Breast epithelium (tissue), 4 donors: Measurements from ENCODE around the gene FBN1. TPM values are rescaled to one million over a fixed set of nuclear protein-coding genes. Genes with fewer than 3 reads are reported as not detected.
A peak's percentile ranks its signal among the peaks of the same experiment; 100 is the strongest.

Experiments used
- DNase-seq, 2 donors: peaks; one replicate each; pipeline ENCODE4 v3.0.0-alpha.2; 2019; ENCODE audit warnings: low spot score in 2 of 2
- H3K27ac ChIP-seq, 2 donors: fragments of 200-600 bp; sonication (generic) in 1 of 2; one replicate each; pipeline ENCODE4 v1.5.1; 2016 to 2019; ENCODE audit warnings: mild to moderate bottlenecking in 1 of 2
- H3K27me3 ChIP-seq, 2 donors: fragments of 200-600 bp; sonication (generic) in 1 of 2; one replicate each; pipeline versions ENCODE4 v1.5.1 to v1.6.0; 2017 to 2019; ENCODE audit warnings: control low read depth in 1 of 2, mild to moderate bottlenecking in 1 of 2
- H3K36me3 ChIP-seq: fragments of 200-600 bp; one replicate; pipeline ENCODE4 v1.5.1; 2019
- H3K4me1 ChIP-seq, 2 donors: fragments of 200-600 bp; sonication (generic); one replicate each; pipeline ENCODE4 v1.5.1; 2016 to 2019; ENCODE audit warnings: control low read depth in 1 of 2
- H3K4me3 ChIP-seq, 3 donors: fragments of 200-600 bp; sonication (generic); 1 replicate in 2 of 3; 2 replicates in 1 of 3; pipeline ENCODE4 v1.5.1; 2016 to 2019; ENCODE audit warnings: mild to moderate bottlenecking in 3 of 3, moderate library complexity in 2 of 3
- H3K9me3 ChIP-seq, 2 donors: fragments of 200-600 bp; sonication (generic) in 1 of 2; one replicate each; pipeline ENCODE4 v1.5.1; 2016 to 2019; ENCODE audit warnings: control low read depth in 1 of 2
- CTCF ChIP-seq, 3 donors: fragments of 450-650 bp; IDR thresholded peaks; one replicate each; pipeline ENCODE4 v1.5.1; 2016 to 2017; ENCODE audit warnings: antibody characterized with exemption in 3 of 3, mild to moderate bottlenecking in 3 of 3, moderate library complexity in 3 of 3
- POLR2A ChIP-seq: fragments of 450-650 bp; IDR thresholded peaks from one replicate; pipeline ENCODE4 v1.6.1; 2016; ENCODE audit warnings: antibody characterized with exemption, mild to moderate bottlenecking, moderate library complexity
- POLR2AphosphoS5 ChIP-seq, 3 donors: sonication (generic); formaldehyde crosslinking; IDR thresholded peaks; one replicate each; pipeline ENCODE4 v1.6.1; 2017; ENCODE audit warnings: antibody characterized with exemption in 3 of 3
- intact Hi-C: fragments of 100-400 bp; cut with DNase I; formaldehyde crosslinking; loops from one replicate; pipeline ENCODE4 v1.15.1; 2023; ENCODE audit warnings: low total_unique reads
- total RNA-seq, 3 donors: library from RNA; depleted of rRNA; stranded (reverse); fragments of >200 nt; gene quantifications; one replicate each; pipeline ENCODE4 v1.1.0, GENCODE V29; 2016

Gene FBN1
- total RNA-seq, 3 donors from 2014 or later = 38.5 to 210 (median 83.2) TPM

DNA sequence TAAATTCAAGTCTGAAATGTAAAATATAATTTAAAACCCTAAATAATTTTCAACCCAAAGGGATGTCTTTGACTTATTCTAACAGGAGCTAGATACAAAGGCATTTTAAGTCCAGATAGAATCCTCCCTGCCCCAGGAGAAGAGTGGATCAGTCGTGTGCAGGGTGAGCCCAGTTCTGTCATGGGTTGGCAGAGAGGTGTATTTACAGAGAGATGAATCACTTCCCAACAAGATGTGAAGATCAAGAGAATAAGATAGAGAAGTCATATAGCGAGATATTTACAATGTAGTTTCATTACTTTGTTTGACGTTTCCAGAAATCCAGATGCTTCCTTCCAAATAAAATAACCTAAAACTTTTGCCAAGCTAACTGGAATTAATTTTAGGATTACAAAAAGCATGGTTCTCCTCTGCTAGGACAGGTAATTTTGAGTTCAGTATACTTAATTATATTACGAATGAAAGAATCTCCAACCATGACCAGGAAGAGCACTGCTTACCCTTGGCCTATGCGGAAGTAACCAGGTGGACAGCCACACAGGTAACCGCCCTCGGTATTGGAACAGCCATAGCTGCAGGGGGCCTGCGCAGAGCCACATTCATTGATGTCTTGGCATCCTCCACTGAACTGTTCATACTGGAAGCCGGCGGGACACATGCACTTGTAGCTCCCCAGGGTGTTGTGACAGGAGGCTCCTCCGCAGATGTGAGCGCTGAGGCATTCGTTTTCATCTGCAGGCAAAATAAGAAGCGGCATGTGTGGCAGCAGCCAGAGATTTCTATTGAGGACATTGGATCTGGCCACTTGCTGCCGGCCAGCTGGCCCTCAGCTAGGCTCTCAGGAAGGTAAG, 230.2 kb downstream of the FBN1 start:
- H3K27me3 ChIP-seq = no peaks in the 10 kb centered on the region
- no peaks in the 10 kb centered on the region for H3K4me1 ChIP-seq
- intact Hi-C loops = no loop called here
- DNase-seq = no peak
- H3K4me3 ChIP-seq = no peak overlapping the region
- no peaks in the 10 kb centered on the region for H3K9me3 ChIP-seq
- no peak for TF ChIP-seq POLR2AphosphoS5 (IDR thresholded peaks at IDR 0.05)
- no peak for TF ChIP-seq POLR2A
- no peak for TF ChIP-seq CTCF (IDR thresholded peaks at IDR 0.05)
- no peaks in the 10 kb centered on the region for H3K36me3 ChIP-seq
- peak overlapping the region; percentile 12 to 68 for H3K27ac ChIP-seq

DNA sequence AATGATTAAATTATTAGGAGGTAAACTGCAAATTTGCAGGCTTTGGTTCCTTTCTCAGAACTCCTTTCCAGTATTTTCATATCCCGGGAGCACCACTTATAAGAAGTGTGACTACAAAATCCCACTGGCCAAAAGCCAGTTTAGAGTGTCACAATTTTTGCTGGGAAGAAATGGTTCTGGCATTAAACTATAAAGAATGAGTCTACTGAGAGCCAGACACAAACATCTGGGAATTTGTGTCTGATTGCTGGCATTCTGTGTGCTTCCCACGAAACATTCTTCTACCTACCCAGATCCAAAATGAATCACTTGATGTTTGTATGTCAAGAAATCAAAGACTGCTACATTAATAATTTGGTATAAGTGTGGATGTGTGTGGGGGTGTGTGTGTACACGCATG, 231.5 kb downstream of the FBN1 start:
- DNase-seq = no peak
- peak overlapping the region in 1 of 2 donors; percentile 80 for H3K27ac ChIP-seq
- H3K36me3 ChIP-seq = no peaks in the 10 kb centered on the region
- intact Hi-C loops = no loop called here
- TF ChIP-seq POLR2AphosphoS5 (IDR thresholded peaks at IDR 0.05) (peak in 1 of 3 donors; percentile 16), POLR2A (no peak)
- no peaks in the 10 kb centered on the region for H3K27me3 ChIP-seq
- no peaks in the 10 kb centered on the region for H3K4me1 ChIP-seq
- H3K4me3 ChIP-seq = no peak overlapping the region
- H3K9me3 ChIP-seq = no peaks in the 10 kb centered on the region

DNA sequence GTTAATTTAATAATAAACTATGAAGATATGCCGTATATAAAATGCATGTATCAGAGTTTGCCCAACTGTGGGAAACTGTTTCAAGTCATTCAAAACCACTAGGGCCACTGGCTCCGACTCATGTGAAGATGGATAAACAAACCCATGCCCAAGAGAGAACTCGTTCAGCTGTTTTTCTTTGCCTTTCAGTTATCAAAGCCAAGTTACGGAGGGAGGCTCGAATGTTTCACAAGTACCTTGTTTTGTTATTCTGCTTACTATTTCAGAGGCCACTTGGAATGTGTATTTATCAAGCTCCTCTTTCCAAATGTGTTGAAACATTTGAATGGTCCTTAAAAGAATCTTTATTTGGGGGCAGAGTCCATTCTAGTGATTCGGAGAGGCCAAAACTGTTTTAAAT, 232.2 kb downstream of the FBN1 start:
- no peaks in the 10 kb centered on the region for H3K9me3 ChIP-seq
- no peaks in the 10 kb centered on the region for H3K27me3 ChIP-seq
- H3K4me1 ChIP-seq = no peaks in the 10 kb centered on the region
- intact Hi-C loops = loop anchor here (1.0 kb wide), 1 partner anchor 9 kb away; no protein-coding TSS in a partner anchor
- H3K27ac ChIP-seq = peak overlapping the region; percentile 21 to 80
- no peaks in the 10 kb centered on the region for H3K36me3 ChIP-seq
- H3K4me3 ChIP-seq = no peak overlapping the region
- DNase-seq = no peak
- no peak for TF ChIP-seq POLR2A
- peak in 1 of 3 donors; percentile 34 for TF ChIP-seq POLR2AphosphoS5 (IDR thresholded peaks at IDR 0.05)
- no peak for TF ChIP-seq CTCF (IDR thresholded peaks at IDR 0.05)

GRCh38 chr15:48411971-48412591, 233.4 kb downstream of the FBN1 start:
- Histone ChIP-seq H3K36me3 (no peaks in the 10 kb centered on the region), H3K4me3 (no peak overlapping the region), H3K4me1 (no peaks in the 10 kb centered on the region), H3K9me3 (no peaks in the 10 kb centered on the region), H3K27me3 (no peaks in the 10 kb centered on the region), H3K27ac (peak overlapping the region in 1 of 2 donors; percentile 80)
- TF ChIP-seq POLR2A = no peak
- no peak for TF ChIP-seq CTCF (IDR thresholded peaks at IDR 0.05)
- TF ChIP-seq POLR2AphosphoS5 (IDR thresholded peaks at IDR 0.05) = no peak
- no peak for DNase-seq
- intact Hi-C loops = no loop called here

DNA sequence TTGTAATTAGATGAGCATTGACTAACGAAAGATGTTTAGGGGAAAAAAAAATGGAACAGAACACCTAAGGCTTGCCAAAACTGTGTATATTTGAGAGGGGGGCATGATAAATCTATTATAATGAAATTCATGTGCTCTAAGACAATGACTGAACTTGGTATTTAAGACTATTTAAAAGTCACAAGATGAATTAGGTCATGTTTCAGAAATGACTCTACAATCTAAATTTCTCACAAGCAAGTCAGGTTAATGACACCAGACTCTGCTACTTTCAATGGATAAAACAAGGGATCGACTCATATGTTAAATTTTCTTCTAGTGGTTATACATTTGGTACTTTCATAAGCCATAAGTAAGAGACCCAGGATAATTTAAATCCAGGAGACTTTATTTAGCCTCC, 235.9 kb downstream of the FBN1 start:
- H3K27ac ChIP-seq = peak overlapping the region; percentile 29 to 75
- no peaks in the 10 kb centered on the region for H3K36me3 ChIP-seq
- TF ChIP-seq CTCF (IDR thresholded peaks at IDR 0.05) (no peak), POLR2A (no peak), POLR2AphosphoS5 (IDR thresholded peaks at IDR 0.05) (no peak)

More for the DNA sequence above, 235.9 kb downstream of the FBN1 start:
- H3K27me3 ChIP-seq = no peaks in the 10 kb centered on the region
- no peak overlapping the region for H3K4me3 ChIP-seq
- H3K9me3 ChIP-seq = no peaks in the 10 kb centered on the region
- no peak for DNase-seq
- intact Hi-C loops = no loop called here
- no peaks in the 10 kb centered on the region for H3K4me1 ChIP-seq
